ENCODE results near the gene MRPS12.
"Not testable (repeated sequence)": the region's sequence is repeated elsewhere in the genome, so short reads cannot be mapped to it uniquely, and the experiment has no call there.

The MRPS12 gene

DNA sequence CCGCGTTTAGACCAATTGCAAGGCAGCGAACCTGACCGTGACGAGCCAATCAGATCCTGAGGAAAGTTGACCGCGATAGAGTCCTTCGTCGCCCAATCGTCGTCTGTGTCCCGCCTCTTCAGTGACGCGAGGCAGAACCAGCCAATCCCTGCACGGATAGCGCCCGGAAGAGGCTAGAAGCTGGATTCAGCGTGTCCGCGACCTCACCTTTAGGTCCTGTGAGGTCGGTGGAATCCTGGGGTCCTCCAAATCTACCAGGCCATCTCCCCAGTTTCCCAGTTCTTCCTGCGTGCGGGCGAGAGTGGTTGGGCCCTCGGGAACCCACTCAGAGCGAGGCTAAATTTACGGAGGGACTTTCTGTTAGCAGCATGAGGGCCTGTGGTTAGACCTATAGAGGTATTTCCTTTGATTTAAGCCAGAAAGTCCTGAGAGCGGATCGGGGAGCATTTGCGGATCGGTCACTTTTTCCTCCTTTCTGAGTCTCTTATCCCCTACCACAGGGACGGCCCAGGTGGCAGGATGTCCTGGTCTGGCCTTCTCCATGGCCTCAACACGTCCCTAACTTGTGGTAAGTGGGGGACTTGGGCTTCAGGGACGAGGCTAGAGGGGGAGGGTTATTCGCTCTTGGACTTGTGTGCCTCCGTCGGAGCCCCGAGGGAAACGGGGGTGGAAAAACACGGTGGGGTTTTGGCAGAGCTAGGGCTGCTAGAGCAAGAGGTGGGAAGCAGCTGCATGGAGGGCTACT is at the start of gene MRPS12:
MRPS12 (plus strand) TSS at position 169 of the 745 bp plus-strand sequence; CDS start at position 520, 351 bp downstream.
- peak; percentile 97 to 98 for DNase-seq (ENCODE audit: low read depth in 2 of 2)

DNA sequence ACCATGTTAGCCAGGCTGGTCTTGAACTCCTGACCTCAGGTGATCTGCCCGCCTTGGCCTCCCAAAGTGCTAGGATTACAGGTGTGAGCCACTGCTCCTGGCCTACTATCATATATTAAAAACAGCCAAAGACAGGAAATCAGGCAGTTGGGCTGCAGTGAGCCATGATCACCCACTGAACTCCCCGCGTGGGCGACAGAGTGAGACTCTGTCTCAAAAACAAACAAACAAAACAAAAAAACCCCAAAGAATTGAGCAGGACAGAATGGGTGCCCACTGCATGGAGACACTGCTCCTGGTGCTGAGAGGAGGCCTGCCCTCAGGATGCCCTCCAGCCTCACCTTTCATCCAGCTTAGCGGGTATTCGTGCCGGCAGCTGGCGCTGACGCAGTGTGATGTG is 47.5 kb upstream of the MRPS12 start:
- no peak for DNase-seq (ENCODE audit: low read depth in 2 of 2)

DNA sequence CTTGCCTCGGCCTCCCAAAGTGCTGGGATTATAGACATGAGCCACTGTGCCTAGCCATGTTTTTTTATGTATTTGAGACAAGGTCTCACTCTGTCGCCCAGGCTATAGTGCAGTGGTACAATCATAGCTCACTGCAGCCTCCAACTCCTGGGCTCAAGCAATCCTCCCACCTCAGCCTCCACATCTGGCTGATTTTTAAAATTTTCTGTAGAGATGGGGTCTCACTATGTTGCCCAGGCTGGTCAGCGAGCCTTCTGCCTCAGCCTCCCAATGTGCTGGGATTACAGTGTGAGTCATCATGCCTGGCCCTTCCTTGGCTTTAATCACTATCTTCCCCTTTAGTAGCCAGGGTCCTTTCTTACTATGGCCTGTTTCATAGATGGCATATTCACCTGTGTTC is 46.1 kb upstream of the MRPS12 start:
- not testable (repeated sequence) for DNase-seq (ENCODE audit: low read depth in 2 of 2)

DNA sequence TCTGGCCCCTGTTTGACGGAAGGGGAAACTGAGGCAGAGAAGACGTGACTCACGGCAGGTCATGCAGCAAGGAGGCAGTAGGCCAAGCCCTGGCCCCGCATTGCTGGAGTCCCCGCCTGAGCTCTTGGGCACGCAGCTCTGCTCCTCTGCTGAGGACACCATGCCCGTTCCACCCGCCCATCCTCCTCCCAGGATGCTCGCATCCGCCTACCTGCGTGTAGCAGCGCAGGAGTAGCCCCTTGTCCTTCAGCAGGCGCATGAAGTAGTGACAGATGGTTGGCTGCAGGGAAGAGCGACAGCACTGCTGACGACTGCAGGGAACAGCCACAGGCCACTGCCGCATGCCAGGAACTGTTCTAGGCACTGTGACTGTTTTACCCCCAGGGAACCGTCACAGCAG is 41.9 kb upstream of the MRPS12 start:
- DNase-seq (ENCODE audit: low read depth in 2 of 2), result no peak

DNA sequence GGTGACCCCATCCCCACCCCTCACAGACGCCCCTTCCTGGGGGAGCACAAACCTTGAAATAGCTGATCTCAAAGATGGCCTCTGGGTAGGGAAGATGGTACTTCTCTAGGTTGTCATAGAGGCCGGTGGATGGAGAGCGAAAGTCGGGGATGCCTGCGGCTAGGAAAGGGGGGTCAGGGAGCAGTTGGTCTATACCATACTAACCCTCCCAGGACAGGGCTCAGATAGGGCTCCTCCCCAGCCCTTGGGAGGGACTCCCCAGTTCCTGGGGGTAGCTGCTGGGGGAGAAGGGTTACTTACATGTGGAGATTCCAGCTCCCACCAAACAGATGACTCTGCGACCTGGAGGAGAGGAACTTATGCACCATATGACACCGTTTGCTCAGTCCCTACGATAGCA is 40.9 kb upstream of the MRPS12 start:
- DNase-seq (ENCODE audit: low read depth in 2 of 2), result no peak

DNA sequence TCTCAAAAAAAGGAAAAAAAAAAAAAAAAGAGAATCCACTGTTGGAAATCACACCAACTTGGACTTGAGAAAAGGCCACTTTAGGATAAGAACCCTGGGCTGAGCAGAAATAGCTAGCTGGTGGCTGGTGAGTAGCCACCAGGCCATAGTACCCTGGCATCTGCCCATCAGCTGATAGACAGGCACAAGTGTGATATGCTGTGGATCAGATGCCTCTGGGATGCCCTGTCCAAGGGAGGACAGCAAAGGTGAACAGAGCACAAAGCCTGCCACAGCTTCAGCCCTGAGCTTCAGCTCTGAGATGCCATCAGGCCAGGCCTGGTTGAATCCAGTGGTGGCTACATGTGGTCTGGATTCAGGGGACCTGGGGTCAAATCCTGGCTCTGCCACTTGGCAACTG is 40.1 kb upstream of the MRPS12 start:
- DNase-seq (ENCODE audit: low read depth in 2 of 2), result no peak

DNA sequence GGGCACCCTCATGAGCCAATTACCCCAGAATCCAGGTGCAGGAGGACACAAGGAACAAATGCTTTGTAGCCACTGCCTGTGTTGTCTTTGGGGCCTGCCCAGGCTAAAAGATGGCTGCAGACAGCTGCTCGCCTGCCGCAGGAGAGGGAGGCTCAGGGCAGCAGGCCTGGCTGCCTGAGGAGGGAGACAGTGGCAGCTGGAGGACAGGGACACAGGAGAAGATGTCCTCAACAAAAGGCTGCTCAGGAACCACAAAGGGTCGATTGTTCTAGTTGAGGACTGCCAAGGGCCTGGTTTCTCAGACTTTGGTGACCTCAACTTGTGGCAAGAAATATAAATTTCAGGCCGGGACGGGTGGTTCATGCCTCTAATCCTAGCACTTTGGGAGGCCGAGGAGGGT is 39.0 kb upstream of the MRPS12 start:
- no peak for DNase-seq (ENCODE audit: low read depth in 2 of 2)

DNA sequence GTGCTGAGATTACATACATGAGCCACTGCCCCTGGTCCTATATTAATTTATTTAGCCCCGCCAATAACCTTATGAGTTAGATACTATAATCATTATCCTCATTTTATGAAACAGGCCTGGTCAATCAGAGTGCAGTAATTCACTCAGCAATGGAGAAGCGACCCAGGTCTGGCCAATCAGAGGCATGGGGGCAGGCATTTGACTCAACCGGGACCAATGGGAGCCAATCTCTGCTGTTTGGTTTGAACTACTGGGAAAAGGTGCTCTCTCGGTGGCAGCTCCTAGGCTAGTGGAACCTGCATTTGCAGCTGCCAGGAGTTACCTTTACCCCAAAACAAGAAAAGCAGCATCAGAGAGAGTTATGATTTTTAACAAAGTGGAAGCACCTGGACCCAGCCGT is 37.9 kb upstream of the MRPS12 start:
- no peak for DNase-seq (ENCODE audit: low read depth in 2 of 2)

DNA sequence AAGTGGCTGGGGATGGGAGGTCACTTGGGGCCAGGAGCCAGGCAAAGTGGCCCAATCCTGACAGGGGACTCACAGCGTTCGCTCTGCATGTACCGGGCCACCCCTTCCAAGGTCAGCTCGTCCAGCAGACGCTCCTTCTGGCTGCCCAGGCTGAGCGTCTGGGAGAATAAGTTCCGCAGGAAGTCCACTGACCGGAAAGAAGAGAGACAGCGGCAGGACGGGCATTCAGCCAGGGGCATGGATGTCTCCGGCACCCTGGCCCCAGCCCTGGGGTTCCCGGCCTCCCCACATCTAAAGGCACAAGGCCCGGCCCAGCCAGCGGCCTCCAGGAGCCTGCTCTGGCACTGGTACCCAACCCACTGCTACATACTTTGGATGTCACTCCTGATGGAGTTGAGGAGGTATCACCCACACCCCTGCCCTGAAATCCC is 37.4 kb upstream of the MRPS12 start:
- no peak for DNase-seq (ENCODE audit: low read depth in 2 of 2)

DNA sequence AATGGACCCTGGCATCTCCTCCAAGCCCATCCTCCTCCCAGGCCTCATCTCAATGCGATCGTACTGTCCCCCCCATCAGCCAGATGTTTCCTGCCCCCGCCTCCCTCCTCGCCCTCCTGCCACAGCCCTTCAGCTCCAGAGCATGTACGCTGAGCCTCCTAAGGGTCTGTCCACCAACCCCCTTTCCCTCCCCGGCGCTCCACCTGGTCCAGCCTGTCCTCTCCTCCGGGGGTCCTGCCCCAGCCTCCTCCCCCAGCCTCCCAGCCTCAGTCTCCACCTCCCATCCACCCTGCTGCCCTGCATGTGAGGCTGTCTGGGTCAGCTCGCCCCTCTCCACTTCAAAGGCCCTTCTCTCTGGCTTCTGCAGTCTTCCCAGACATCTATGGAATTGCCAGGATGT is 35.8 kb upstream of the MRPS12 start:
- no peak for DNase-seq (ENCODE audit: low read depth in 2 of 2)

DNA sequence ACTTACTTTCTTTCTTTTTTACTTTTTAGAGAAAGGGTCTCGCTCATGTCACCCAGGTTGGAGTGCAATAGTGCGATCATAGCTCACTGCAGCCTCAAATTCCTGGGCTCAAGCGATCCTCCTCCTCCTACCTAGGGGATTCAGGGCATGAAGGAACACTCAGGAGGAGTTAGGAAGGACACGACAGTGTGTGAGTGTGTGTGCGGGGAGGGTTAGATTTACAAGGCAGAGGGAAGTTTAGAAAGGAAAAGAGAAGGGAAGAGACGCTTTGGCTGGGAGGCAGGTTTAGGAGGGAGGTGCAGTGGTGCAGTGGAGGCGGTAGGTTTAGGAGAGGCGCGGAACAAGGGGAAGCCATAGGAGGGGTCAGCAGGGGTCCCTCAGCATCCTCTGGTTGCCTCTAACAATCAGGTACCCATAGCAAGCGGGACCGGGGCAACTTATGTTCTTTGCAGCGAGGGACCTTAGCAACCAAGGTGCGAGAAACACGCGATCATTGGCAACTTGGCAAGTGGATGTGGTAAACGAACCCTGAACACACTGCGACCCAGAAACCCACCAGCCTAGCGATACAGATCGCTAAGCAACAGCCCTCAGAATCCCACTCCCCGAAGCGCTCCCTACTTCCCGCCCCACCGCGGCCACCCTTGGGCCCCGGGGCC is 31.8 kb upstream of the MRPS12 start:
- no peak for DNase-seq (ENCODE audit: low read depth in 2 of 2)

DNA sequence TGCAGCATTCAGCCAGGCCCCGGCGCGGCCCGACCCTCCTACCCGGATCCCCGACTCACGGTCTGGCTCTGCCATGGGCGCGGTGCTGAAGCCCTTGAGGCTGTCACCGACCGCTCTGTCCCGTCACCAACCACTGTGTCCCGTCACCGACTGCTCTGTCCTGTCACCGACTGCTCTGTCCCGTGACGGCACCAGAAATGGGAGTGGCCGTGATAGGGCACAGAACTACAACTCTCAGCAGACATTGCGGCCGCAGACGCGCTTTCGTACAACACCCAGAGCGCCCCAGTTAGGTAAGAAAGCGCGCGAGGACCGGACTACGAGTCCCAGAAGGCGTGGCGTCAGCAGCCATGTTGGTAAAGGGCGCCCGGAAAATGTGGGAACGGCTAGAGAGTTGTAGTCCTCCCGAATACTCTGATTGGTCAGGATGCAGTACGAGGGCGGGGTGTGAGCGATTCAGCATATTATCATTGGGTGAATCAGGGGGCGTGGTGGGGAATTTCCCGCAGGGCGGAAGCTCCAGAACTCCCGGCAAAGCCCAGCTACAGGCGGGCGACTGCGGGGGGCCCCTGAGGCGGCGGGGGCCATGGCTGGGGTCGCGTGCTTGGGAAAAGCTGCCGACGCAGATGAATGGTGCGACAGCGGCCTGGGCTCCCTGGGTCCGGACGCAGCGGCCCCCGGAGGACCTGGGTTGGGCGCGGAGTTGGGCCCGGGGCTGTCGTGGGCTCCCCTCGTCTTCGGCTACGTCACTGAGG is 31.1 kb upstream of the MRPS12 start, which contains the start of the genes NFKBIB and SIRT2:
NFKBIB (plus strand) TSS at position 523 of the 755 bp plus-strand sequence; CDS start at position 587, 64 bp downstream.
SIRT2 (minus strand) TSS at position 172 of the 755 bp plus-strand sequence; CDS start at position 75, 97 bp downstream.
- DNase-seq (ENCODE audit: low read depth in 2 of 2), result peak; percentile 99 to 100

DNA sequence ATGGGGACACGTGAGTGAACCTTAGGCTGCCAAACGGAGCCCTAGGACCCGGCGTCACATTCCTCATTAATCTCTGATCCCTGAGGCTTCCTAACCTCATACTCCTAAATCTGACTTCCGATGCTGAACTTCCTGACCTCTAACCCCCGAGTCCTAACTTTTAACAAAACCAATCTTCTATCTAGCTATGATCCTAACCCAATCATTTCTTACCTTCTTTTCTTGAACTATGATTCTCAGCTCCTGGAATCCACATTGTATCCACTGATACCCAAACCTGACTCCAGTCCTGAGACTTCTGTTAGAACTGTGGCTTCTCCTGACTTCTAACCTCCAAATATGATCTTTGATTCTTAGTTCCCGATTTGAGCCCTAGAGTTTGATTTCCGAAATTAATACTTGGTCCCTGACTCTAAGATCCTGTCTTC is 30.5 kb upstream of the MRPS12 start:
- DNase-seq (ENCODE audit: low read depth in 2 of 2), result no peak

DNA sequence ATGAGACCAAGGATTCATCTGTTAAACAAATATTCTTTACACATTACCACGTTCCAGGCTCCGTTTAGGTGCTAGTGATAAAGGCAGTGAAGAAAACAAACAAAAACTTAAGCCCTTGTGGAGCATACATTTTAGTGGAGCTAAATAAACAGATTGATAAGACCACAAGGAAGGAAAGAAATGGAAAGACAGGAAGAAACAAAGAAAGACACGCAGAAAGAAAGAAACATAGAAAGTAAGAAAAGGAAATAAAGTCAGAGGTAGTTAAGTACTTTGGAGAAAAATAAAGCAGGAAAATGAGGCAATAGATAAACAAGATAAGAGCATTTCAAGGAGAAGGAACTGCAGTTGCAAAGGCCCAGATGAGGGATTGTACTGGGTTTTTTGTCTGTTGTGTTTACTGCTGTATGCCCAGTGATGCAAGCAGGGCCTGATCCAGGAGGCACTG is 30.0 kb upstream of the MRPS12 start:
- no peak for DNase-seq (ENCODE audit: low read depth in 2 of 2)

DNA sequence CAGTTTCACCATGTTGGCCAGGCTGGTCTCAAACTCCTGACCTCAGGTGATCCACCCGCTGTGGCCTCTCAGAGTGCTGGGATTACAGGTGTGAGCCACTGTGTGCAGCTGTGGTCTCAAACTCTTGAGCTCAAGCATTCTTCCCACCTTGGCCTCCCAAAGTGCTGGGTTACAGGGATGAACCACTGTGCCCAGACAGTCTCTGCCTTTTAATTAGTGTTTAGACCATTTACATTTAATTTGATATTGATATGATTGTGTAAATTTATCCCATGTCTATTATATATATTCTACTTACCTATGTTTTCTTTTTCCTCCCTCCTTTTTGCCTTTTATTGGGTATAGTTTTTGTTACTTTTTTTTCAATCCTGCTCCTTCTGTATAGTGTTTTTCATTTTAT is 29.1 kb upstream of the MRPS12 start:
- DNase-seq (ENCODE audit: low read depth in 2 of 2), result no peak

DNA sequence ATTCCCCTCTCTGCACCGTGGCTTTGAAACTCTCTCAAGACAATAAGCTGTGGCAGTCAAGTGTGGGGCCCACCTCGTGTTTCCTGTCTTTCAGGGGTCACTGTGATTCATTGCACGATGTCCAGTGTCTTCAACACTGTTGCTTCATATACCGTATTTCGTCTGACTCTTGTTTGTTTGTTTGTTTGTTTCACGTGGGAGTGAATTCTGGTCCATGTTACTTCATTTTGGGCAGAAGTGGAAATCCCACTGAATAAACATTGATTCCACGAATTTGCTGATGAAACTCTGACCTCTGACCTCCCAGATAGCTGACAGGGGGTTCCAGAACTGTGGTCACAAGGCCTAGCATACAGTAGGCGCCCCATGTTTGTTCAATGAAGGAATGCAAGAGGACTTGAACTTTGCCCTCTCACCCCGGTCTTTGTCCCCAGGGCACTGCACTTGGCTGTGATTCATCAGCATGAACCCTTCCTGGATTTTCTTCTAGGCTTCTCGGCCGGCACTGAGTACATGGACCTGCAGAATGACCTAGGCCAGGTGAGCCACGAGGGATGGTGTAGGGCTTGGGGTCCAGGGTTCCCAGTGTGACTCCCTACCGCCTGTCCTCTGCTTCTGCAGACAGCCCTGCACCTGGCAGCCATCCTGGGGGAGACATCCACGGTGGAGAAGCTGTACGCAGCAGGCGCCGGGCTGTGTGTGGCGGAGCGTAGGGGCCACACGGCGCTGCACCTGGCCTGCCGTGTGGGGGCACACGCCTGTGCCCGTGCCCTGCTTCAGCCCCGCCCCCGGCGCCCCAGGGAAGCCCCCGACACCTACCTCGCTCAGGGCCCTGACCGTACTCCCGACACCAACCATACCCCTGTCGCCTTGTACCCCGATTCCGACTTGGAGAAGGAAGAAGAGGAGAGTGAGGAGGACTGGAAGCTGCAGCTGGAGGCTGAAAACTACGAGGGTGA is 25.9 kb upstream of the MRPS12 start:
- no peak for DNase-seq (ENCODE audit: low read depth in 2 of 2)

DNA sequence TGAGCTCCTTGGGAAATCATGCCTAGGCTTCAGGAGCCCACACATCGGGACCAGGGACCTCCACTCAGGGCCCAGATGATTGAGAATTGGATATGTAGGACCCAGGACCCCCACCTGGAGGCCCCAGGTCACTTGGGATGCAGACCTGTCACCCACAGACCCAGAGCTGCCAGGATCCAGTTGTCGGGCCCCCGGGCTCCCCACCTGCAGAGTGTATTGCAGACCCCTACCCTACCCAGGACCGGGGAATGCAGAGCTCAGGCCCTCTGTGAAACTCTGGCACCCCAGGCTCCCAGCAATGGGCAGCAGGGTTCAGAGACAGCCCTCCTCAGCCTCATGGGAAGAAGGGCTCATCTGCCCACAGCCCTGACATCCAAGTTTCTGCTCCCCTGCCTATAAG is 25.1 kb upstream of the MRPS12 start:
- DNase-seq (ENCODE audit: low read depth in 2 of 2), result no peak

DNA sequence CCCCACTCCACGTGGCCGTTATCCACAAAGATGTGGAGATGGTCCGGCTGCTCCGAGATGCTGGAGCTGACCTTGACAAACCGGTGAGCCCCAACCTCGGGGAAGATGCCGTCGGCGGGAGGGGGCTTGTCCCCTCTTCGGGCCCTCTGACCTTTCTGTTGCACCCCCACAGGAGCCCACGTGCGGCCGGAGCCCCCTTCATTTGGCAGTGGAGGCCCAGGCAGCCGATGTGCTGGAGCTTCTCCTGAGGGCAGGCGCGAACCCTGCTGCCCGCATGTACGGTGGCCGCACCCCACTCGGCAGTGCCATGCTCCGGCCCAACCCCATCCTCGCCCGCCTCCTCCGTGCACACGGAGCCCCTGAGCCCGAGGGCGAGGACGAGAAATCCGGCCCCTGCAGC is 23.5 kb upstream of the MRPS12 start:
- no peak for DNase-seq (ENCODE audit: low read depth in 2 of 2)

DNA sequence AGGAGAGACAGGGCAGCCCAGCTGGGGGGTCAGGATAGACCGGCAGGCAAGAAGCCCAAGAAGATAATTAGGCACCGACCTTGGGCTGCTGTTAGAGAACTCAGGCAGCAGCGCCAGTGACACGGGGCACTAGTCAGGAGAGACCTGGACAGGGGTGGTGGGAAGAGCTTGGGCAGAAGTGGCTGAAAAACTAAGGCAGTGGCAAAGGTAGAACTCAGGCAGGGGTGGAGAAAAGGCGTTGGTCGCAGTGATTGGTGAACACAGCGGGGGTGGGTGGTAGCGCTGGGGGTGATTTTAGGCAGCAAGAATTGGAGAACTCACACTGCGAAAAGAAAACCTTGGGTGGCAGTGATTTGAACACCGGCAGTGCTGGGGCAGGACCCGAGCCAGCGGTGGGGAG is 23.1 kb upstream of the MRPS12 start:
- no peak for DNase-seq (ENCODE audit: low read depth in 2 of 2)

DNA sequence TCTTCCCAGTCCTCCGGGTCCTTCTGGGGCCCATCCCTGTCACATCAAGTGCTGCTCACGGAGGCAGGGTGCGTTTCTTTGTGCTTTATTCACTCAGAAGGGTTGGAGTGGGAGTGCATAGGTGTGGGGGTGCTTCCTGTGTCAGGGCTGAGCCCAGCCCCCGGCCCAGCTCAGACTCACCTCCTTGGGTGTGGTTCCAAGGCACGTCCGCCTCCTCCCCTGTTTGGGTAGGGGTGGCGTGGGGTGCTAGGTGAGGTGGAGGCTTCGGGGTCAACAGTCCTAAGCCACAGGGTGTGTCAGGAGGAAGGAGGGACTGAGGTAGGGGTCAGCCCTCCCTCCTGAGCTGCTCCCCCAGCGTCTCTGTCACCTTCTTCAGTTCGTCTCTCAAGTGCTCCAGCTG is 21.8 kb upstream of the MRPS12 start:
- no peak for DNase-seq (ENCODE audit: low read depth in 2 of 2)

DNA sequence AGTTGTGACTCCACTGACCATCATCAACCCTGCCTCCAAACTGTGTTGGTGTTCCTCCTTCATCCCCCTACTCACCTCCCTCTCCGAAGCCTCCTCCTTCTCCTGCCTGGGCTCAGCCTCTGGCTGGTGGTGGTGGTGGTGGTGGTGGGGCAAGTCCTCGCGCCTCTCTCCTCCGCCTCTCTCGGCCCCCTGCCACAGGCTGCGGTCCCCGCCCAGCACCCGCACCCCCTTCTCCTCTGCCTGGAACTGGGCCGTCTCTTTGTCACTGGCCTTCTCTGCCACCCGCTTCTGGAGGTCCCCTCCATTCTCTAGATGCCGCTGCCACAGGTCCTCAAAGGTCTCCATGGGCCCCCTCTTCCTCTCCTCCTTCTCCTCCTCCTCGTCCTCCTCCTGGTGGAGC is 20.3 kb upstream of the MRPS12 start:
- no peak for DNase-seq (ENCODE audit: low read depth in 2 of 2)

Measured in stimulated activated CD8-positive, alpha-beta memory T cell treated with anti-CD3 and anti-CD28 coated beads, Interleukin-7, amount 100 ng/mL, for 4 hours (primary cell).